A549 (cell line): ENCODE measurements around the gene KCNMA1. TPM values are rescaled to one million over a fixed set of nuclear protein-coding genes. Genes with fewer than 3 reads are reported as not detected.

Experiments
- ATAC-seq, 2 experiments: fragments of 200-7000 bp in 1 of 2; fragments of >200 bp in 1 of 2; cut with Nextera tagmentation in 1 of 2; cut with Tn5 transposase in 1 of 2; 3 replicates each; pipeline versions ENCODE4 v1.8.0 to v1.9.1; 2018 to 2020; ENCODE audit warnings: mild to moderate bottlenecking in 1 of 2, moderate library complexity in 1 of 2
- CTCF ChIA-PET: fragments of 300-600 bp; sonication (Branson Sonifier 250); formaldehyde crosslinking; extraction: SDS; loops from one replicate; lab custom pipeline; 2021; ENCODE audit warnings: antibody characterized with exemption, inconsistent platforms; lab: Yijun Ruan, JAX
- POLR2A ChIA-PET: fragments of 350-600 bp; formaldehyde crosslinking; extraction: SDS; loops from one replicate; lab custom pipeline; 2021; ENCODE audit warnings: antibody characterized with exemption, inconsistent platforms; lab: Yijun Ruan, JAX
- DNase-seq, 2 experiments: peaks; one replicate each; pipeline versions ENCODE4 v3.0.0 to v3.0.0-alpha.2; 2011 to 2016; ENCODE audit warnings: low read depth in 1 of 2, low spot score in 1 of 2
- FAIRE-seq: peaks from 2 replicates; lab custom pipeline; 2011; peaks lifted over from hg19 to GRCh38; lab: Jason Lieb, UNC
- H3K27ac ChIP-seq, 2 experiments: fragments of >200 bp; sonication (Bioruptor Twin); formaldehyde crosslinking; 3 replicates each; pipeline ENCODE4 v1.5.1; 2016 to 2017
- H3K4me1 ChIP-seq: fragments of >200 bp; sonication (Bioruptor Twin); formaldehyde crosslinking; 3 replicates; pipeline ENCODE4 v1.6.1; 2016
- H3K4me2 ChIP-seq: fragments of >200 bp; sonication (Bioruptor Twin); formaldehyde crosslinking; 3 replicates; pipeline ENCODE4 v1.6.1; 2016
- H3K4me3 ChIP-seq: fragments of >200 bp; sonication (Bioruptor Twin); formaldehyde crosslinking; 3 replicates; pipeline ENCODE4 v1.5.1; 2016
- H3K9me3 ChIP-seq: fragments of >200 bp; sonication (Bioruptor Twin); formaldehyde crosslinking; 3 replicates; pipeline ENCODE4 v1.6.1; 2016
- ATOH8 ChIP-seq: fragments of 250-450 bp; sonication (Bioruptor Pico); IDR thresholded peaks from 2 replicates; pipeline ENCODE4 v1.5.0; 2020; ENCODE audit warnings: low read depth, mild to moderate bottlenecking, moderate library complexity
- BHLHE40 ChIP-seq: IDR thresholded peaks from 2 replicates; pipeline ENCODE4 v1.6.1; 2012; ENCODE audit warnings: low read depth, low read length, inconsistent platforms
- CEBPB ChIP-seq, 2 experiments: fragments of >200 bp in 1 of 2; sonication (Bioruptor Twin) in 1 of 2; formaldehyde crosslinking in 1 of 2; IDR thresholded peaks; 2 replicates each; pipeline ENCODE4 v1.6.1; 2012 to 2016
- EHF ChIP-seq: fragments of 250-450 bp; sonication (Bioruptor Pico); IDR thresholded peaks from 2 replicates; pipeline ENCODE4 v1.5.0; 2020; ENCODE audit warnings: mild to moderate bottlenecking
- ELK1 ChIP-seq: fragments of 150-350 bp; IDR thresholded peaks from 2 replicates; pipeline ENCODE4 v1.6.1; 2014; ENCODE audit warnings: low read depth, mild to moderate bottlenecking, low read length
- FOSB ChIP-seq: fragments of 250-450 bp; sonication (Bioruptor Pico); IDR thresholded peaks from 2 replicates; pipeline ENCODE4 v1.5.0; 2020; ENCODE audit warnings: mild to moderate bottlenecking, moderate library complexity
- GATA3 ChIP-seq: IDR thresholded peaks from 2 replicates; pipeline ENCODE4 v1.6.1; 2012; ENCODE audit warnings: borderline replicate concordance
- HDAC2 ChIP-seq: fragments of 200-600 bp; sonication (generic); IDR thresholded peaks from 2 replicates; pipeline ENCODE4 v1.6.1; 2016
- HES2 ChIP-seq: fragments of >200 bp; sonication (Bioruptor Twin); formaldehyde crosslinking; IDR thresholded peaks from 2 replicates; pipeline ENCODE4 v1.6.1; 2016
- HEYL ChIP-seq: fragments of 250-450 bp; sonication (Bioruptor Pico); IDR thresholded peaks from 2 replicates; pipeline ENCODE4 v1.8.0; 2021; ENCODE audit warnings: mild to moderate bottlenecking, moderate library complexity
- HMGXB4 ChIP-seq: fragments of 250-450 bp; sonication (Bioruptor Pico); IDR thresholded peaks from 2 replicates; pipeline ENCODE4 v1.5.0; 2021; ENCODE audit warnings: mild to moderate bottlenecking, moderate library complexity, borderline replicate concordance
- HOXA7 ChIP-seq: fragments of 250-450 bp; sonication (Bioruptor Pico); IDR thresholded peaks from 2 replicates; pipeline ENCODE4 v1.5.0; 2020; ENCODE audit warnings: mild to moderate bottlenecking, moderate library complexity
- HOXB13 ChIP-seq: fragments of 250-450 bp; sonication (Bioruptor Pico); IDR thresholded peaks from 2 replicates; pipeline ENCODE4 v1.5.0; 2020; ENCODE audit warnings: low read depth, mild to moderate bottlenecking, moderate library complexity
- KDM1A ChIP-seq: fragments of 200-600 bp; sonication (generic); IDR thresholded peaks from 2 replicates; pipeline ENCODE4 v1.6.1; 2016; ENCODE audit warnings: low read depth, mild to moderate bottlenecking
- MYC ChIP-seq: IDR thresholded peaks from 2 replicates; pipeline ENCODE4 v1.6.1; 2012; ENCODE audit warnings: mild to moderate bottlenecking, inconsistent platforms, low read length, improper control_type of control experiment, borderline replicate concordance
- PBX3 ChIP-seq: IDR thresholded peaks from 2 replicates; pipeline ENCODE4 v1.6.1; 2012
- POLR2AphosphoS2 ChIP-seq: conservative IDR thresholded peaks from 2 replicates; pipeline ENCODE4 v1.6.1; 2012; ENCODE audit warnings: low read length, improper control_type of control experiment, inconsistent platforms
- RARB ChIP-seq: fragments of 250-450 bp; sonication (Bioruptor Pico); IDR thresholded peaks from 2 replicates; pipeline ENCODE4 v1.8.0; 2021; ENCODE audit warnings: mild to moderate bottlenecking, moderate library complexity
- RCOR1 ChIP-seq: fragments of 150-350 bp; IDR thresholded peaks from 2 replicates; pipeline ENCODE4 v1.6.1; 2014; ENCODE audit warnings: antibody characterized with exemption, low read length, low read depth
- RNF2 ChIP-seq: fragments of 200-600 bp; sonication (generic); IDR thresholded peaks from 2 replicates; pipeline ENCODE4 v1.6.1; 2016; ENCODE audit warnings: low read depth, mild to moderate bottlenecking, antibody characterized with exemption, moderate library complexity, borderline replicate concordance
- TP53 ChIP-seq: fragments of 250-450 bp; sonication (Bioruptor Pico); IDR thresholded peaks from 2 replicates; pipeline ENCODE4 v1.5.0; 2021; ENCODE audit warnings: mild to moderate bottlenecking, moderate library complexity
- USF2 ChIP-seq: fragments of 450-650 bp; IDR thresholded peaks from 2 replicates; pipeline ENCODE4 v1.6.1; 2014; ENCODE audit warnings: antibody characterized with exemption
- ZC3H11A ChIP-seq: fragments of 450-650 bp; IDR thresholded peaks from 2 replicates; pipeline ENCODE4 v1.6.1; 2014; ENCODE audit warnings: antibody characterized with exemption, mild to moderate bottlenecking
- ZFP36 ChIP-seq: fragments of 450-650 bp; IDR thresholded peaks from 2 replicates; pipeline ENCODE4 v1.6.1; 2014; ENCODE audit warnings: borderline replicate concordance; ENCODE audit not compliant: partially characterized antibody
- ZSCAN20 ChIP-seq: fragments of 250-450 bp; sonication (Bioruptor Pico); IDR thresholded peaks from 2 replicates; pipeline ENCODE4 v1.8.0; 2022; ENCODE audit warnings: mild to moderate bottlenecking, moderate library complexity
- WGBS: methylation state at CpG from one replicate; pipeline ENCODE4 v1.1.6; 2017; ENCODE audit errors: missing lambda C conversion rate; 5-methylcytosine and 5-hydroxymethylcytosine counted together
- polyA plus RNA-seq, 4 experiments: library from polyadenylated mRNA; depleted of rRNA in 3 of 4; stranded (reverse); fragments of >200 nt; fragmentation: RNase III in 1 of 4; extraction: RNeasy Plus Mini Kit Qiagen cat#74134 plus additional on column Dnase treatment in 1 of 4; gene quantifications; 2 replicates in 3 of 4; 3 replicates in 1 of 4; pipeline ENCODE4 v1.2.3, GENCODE V29; 2011 to 2017

KCNMA1 gene
- polyA plus RNA-seq, 2 of the 4 experiments (the other 2 are of a cell fraction), result 14.9 to 30.6 TPM

GRCh38 chr10:77410523-77410922 is 227.1 kb downstream of the KCNMA1 start:
- POLR2A ChIA-PET, result no interaction called here
- CTCF ChIA-PET, result interaction anchor here (0.8 to 2.3 kb wide), 7 partner anchors 11 to 236 kb away, joined by 3 to 7 read pairs (median 3); no protein-coding TSS in a partner anchor
- WGBS, result 83% methylated on average over 9 of the region's 9 CpGs
- H3K27ac ChIP-seq, result 0 out of 6 replicates have a peak overlapping the region, but pooled peaks of 1 of the 2 experiments have one; percentile 6
- H3K4me3 ChIP-seq, result no peak overlapping the region
- no peak for FAIRE-seq
- TF ChIP-seq PBX3 (no peak), ZSCAN20 (no peak), RNF2 (no peak), HEYL (CRISPR knock-in tag) (no peak), TP53 (no peak), FOSB (CRISPR knock-in tag) (no peak)
- H3K9me3 ChIP-seq, result no peaks in the 10 kb centered on the region
- H3K4me1 ChIP-seq, result peaks cover 17% of the 10 kb centered on the region
- ATAC-seq, result no peak
- DNase-seq, result no peak
- H3K4me2 ChIP-seq, result no peak overlapping the region

- no peak for FAIRE-seq
- 61% methylated on average over 7 of the region's 7 CpGs for whole genome bisulfite sequencing
- POLR2A ChIA-PET, result no interaction called here
- peaks cover 22% of the 10 kb centered on the region for H3K4me1 ChIP-seq
- CTCF ChIA-PET, result interaction anchor here (0.8 to 2.3 kb wide), 4 partner anchors 12 to 236 kb away, joined by 3 to 7 read pairs (median 3); no protein-coding TSS in a partner anchor
- DNase-seq, result no peak
- TF ChIP-seq POLR2AphosphoS2 (no peak), HMGXB4 (no peak), USF2 (no peak), BHLHE40 (no peak), ZC3H11A (no peak), KDM1A (no peak)
- H3K9me3 ChIP-seq, result no peaks in the 10 kb centered on the region
- peak overlapping the region in 1 of 2 experiments; percentile 52; a peak in 1 of 6 replicates for H3K27ac ChIP-seq
- H3K4me2 ChIP-seq, result no peak overlapping the region; the same call in 2 of the 3 replicates
- ATAC-seq, result no peak
- no peak overlapping the region for H3K4me3 ChIP-seq
Measured at GRCh38 chr10:77409697-77410471, 227.7 kb downstream of the KCNMA1 start.

- FAIRE-seq (no peak), DNase-seq (no peak), ATAC-seq (no peak)
- H3K9me3 ChIP-seq, result no peaks in the 10 kb centered on the region
- H3K4me1 ChIP-seq, result peaks cover 18% of the 10 kb centered on the region
- no peak overlapping the region for H3K4me3 ChIP-seq
- peak overlapping the region in 1 of 2 experiments; percentile 88; a peak in 1 of 6 replicates for H3K27ac ChIP-seq
- no peak overlapping the region for H3K4me2 ChIP-seq
- 84% methylated on average over 7 of the region's 8 CpGs for WGBS
- POLR2A ChIA-PET, result no interaction called here
- CTCF ChIA-PET, result interaction anchor here (1.6 to 2.3 kb wide), 2 partner anchors 15 to 234 kb away, joined by 5 to 7 read pairs; no protein-coding TSS in a partner anchor
- TF ChIP-seq ATOH8 (CRISPR knock-in tag) (no peak), HOXB13 (CRISPR knock-in tag) (no peak), TP53 (no peak), MYC (no peak), ZFP36 (no peak), ELK1 (no peak), HES2 (no peak), HDAC2 (no peak), HEYL (CRISPR knock-in tag) (no peak), EHF (no peak), HOXA7 (CRISPR knock-in tag) (no peak), CEBPB (IDR thresholded peaks at IDR 0.05) (no peak), GATA3 (no peak), RCOR1 (no peak), RARB (CRISPR knock-in tag) (no peak), USF2 (no peak)
Measured at GRCh38 chr10:77408259-77408658, 229.3 kb downstream of the KCNMA1 start.
